A673 (cell line): ENCODE data around the gene BEAN1. TPM values are rescaled to one million over a fixed set of nuclear protein-coding genes. Genes with fewer than 3 reads are reported as not detected.

Source experiments
- BruUV-seq: library from RNA; stranded (reverse); fragments of 400-500 nt; replicated peaks from 2 replicates; lab custom pipeline; 2021; lab: Mats Ljungman, UMichigan
- CTCF ChIA-PET: fragments of 300-600 bp; sonication (Branson Sonifier 250); formaldehyde crosslinking; loops from one replicate; lab custom pipeline; 2022; ENCODE audit warnings: antibody characterized with exemption; lab: Charles Lee
- POLR2A ChIA-PET: fragments of 300-600 bp; sonication (Branson Sonifier 250); formaldehyde crosslinking; loops from one replicate; lab custom pipeline; 2022; ENCODE audit warnings: antibody characterized with exemption; ENCODE audit not compliant: low non-redundant PET; lab: Charles Lee
- DNase-seq: peaks from one replicate; pipeline ENCODE4 v3.0.0-alpha.2; 2015; ENCODE audit warnings: low spot score
- H3K27ac ChIP-seq: fragments of 200-600 bp; sonication (generic); 2 replicates; pipeline ENCODE4 v1.5.1; 2016; ENCODE audit warnings: mixed run types, low read depth, mild to moderate bottlenecking, mixed read lengths, antibody characterized with exemption, low read length; ENCODE audit not compliant: poor library complexity, severe bottlenecking
- H3K27me3 ChIP-seq: fragments of 200-600 bp; sonication (generic); replicated peaks from 2 replicates; pipeline ENCODE4 v1.6.1; 2017; ENCODE audit warnings: mixed run types, low read depth, mild to moderate bottlenecking, mixed read lengths, antibody characterized with exemption, low read length; ENCODE audit not compliant: insufficient read depth, poor library complexity
- H3K36me3 ChIP-seq: fragments of 200-600 bp; sonication (generic); 2 replicates; pipeline ENCODE4 v1.6.1; 2016; ENCODE audit warnings: mixed run types, mild to moderate bottlenecking, mixed read lengths, antibody characterized with exemption, low read length; ENCODE audit not compliant: insufficient read depth, poor library complexity, severe bottlenecking
- H3K4me1 ChIP-seq: fragments of 200-600 bp; sonication (generic); 2 replicates; pipeline ENCODE4 v1.6.1; 2017; ENCODE audit warnings: mixed run types, mild to moderate bottlenecking, mixed read lengths, antibody characterized with exemption, low read length; ENCODE audit not compliant: insufficient read depth, poor library complexity, severe bottlenecking
- H3K4me3 ChIP-seq: fragments of 200-600 bp; sonication (generic); 2 replicates; pipeline ENCODE4 v1.5.1; 2016; ENCODE audit warnings: low read depth, mixed run types, mild to moderate bottlenecking, mixed read lengths, low read length; ENCODE audit not compliant: poor library complexity, severe bottlenecking
- H3K9me3 ChIP-seq: fragments of 200-600 bp; sonication (generic); 2 replicates; pipeline ENCODE4 v1.6.1; 2016; ENCODE audit warnings: mixed run types, low read depth, mild to moderate bottlenecking, mixed read lengths, antibody characterized with exemption, low read length; ENCODE audit not compliant: poor library complexity, severe bottlenecking
- EZH2 ChIP-seq: fragments of 200-600 bp; sonication (generic); IDR thresholded peaks from 2 replicates; pipeline ENCODE4 v1.6.1; 2017; ENCODE audit warnings: borderline replicate concordance, low read depth, mild to moderate bottlenecking, mixed read lengths, antibody characterized with exemption, low read length; ENCODE audit not compliant: poor library complexity, severe bottlenecking
- intact Hi-C: fragments of 100-400 bp; cut with micrococcal nuclease; formaldehyde crosslinking; loops from one replicate; pipeline ENCODE4 v1.10.0; 2022; ENCODE audit not compliant: unreplicated experiment
- total RNA-seq: library from RNA; stranded (reverse); gene quantifications from 2 replicates; pipeline ENCODE4 v1.2.3, GENCODE V29; 2021
- TF ChIP-seq, protein P1 (sequence below): fragments of 300-800, 200-600 bp; sonication (generic); conservative IDR thresholded peaks from 2 replicates; pipeline ENCODE4 v1.5.1; 2017; ENCODE audit warnings: low read depth, mild to moderate bottlenecking, antibody characterized with exemption, low read length, moderate library complexity, mixed read lengths

Gene BEAN1
- total RNA-seq, 1 experiment from 2014 or later: not detected

DNA sequence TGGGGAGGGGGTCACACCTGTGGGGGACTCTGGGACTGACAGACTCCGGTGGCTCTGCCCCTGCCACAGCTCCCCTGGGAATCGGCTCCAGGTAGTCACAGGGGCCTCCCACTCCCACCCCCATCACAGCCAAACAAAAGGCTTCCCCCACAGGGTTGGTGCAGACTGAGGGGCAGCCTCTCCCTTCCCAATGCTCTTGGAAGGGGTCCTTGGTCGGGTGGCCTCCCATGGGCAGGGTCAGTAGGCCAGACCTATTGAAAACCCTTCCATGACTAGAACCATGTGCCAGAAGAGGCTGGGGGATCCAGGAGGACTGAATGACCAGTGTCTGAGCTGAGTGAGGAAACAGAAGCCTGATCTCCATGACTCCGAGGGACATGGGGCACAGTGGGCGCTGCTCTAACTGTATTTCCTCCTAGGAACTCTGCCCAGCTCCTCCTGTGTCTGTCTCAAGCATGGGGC lies 94.2 kb downstream of the BEAN1 start:
- Histone ChIP-seq H3K27me3 (no peaks in the 10 kb centered on the region), H3K4me3 (no peak overlapping the region), H3K36me3 (no peaks in the 10 kb centered on the region), H3K4me1 (peaks cover 11% of the 10 kb centered on the region), H3K9me3 (no peaks in the 10 kb centered on the region), H3K27ac (no peak overlapping the region)
- DNase-seq: no peak
- BruUV-seq: no TSS peak
- TF ChIP-seq EZH2: no peak
- TF ChIP-seq, protein P1, sequence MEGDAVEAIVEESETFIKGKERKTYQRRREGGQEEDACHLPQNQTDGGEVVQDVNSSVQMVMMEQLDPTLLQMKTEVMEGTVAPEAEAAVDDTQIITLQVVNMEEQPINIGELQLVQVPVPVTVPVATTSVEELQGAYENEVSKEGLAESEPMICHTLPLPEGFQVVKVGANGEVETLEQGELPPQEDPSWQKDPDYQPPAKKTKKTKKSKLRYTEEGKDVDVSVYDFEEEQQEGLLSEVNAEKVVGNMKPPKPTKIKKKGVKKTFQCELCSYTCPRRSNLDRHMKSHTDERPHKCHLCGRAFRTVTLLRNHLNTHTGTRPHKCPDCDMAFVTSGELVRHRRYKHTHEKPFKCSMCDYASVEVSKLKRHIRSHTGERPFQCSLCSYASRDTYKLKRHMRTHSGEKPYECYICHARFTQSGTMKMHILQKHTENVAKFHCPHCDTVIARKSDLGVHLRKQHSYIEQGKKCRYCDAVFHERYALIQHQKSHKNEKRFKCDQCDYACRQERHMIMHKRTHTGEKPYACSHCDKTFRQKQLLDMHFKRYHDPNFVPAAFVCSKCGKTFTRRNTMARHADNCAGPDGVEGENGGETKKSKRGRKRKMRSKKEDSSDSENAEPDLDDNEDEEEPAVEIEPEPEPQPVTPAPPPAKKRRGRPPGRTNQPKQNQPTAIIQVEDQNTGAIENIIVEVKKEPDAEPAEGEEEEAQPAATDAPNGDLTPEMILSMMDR: no peak
- ChIA-PET POLR2A (no interaction called here), CTCF (interaction anchor here (0.6 kb wide), 1 partner anchor 995 kb away, joined by 3 read pairs; no protein-coding TSS in a partner anchor)
- intact Hi-C loops: no loop called here

DNA sequence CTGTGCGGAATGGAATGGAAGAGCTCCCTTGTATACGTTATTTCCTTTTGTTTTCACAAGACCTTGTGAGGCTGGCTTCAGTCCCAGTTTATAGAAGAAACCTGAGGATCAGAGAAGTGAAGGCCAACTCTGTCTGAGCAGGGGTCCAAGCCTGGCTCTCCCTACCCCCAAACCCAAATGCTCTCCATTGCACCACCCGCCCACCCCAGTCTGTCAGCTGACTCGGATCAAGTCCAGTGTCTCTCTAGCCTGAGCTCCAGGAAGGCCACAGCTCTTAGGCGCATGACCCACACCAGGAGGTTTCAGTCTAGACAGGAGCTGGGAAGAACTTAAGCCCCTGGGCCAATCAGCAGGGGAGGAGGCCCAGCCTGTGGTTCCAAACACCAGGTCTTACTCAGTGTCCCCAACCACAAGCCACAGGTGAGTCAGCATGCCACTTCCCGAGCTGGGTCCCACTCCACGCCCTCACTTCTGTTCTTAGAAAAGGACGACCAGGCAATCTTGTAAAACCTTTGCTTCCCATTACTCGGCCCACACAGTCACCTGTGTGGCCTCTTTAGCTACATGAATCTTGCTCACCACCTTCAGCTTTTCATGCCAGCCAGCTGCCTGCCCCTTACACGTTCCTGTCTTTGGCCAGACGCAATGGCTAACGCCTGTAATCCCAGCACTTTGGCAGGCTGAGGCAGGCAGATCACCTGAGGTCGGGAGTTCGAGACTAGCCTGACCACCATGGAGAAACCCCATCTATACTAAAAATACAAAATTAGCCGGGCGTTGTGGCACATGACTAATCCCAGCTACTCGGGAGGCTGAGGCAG lies 95.1 kb downstream of the BEAN1 start:
- H3K9me3 ChIP-seq: no peaks in the 10 kb centered on the region
- H3K4me3 ChIP-seq: no peak overlapping the region
- DNase-seq: no peak
- CTCF ChIA-PET: interaction anchor here (0.6 kb wide), 1 partner anchor 996 kb away, joined by 3 read pairs; no protein-coding TSS in a partner anchor
- no peaks in the 10 kb centered on the region for H3K36me3 ChIP-seq
- intact Hi-C loops: no loop called here
- H3K27ac ChIP-seq: no peak overlapping the region
- peaks cover 2% of the 10 kb centered on the region for H3K4me1 ChIP-seq
- H3K27me3 ChIP-seq: no peaks in the 10 kb centered on the region
- no TSS peak for BruUV-seq
- TF ChIP-seq EZH2: no peak
- TF ChIP-seq, protein P1: no peak
- POLR2A ChIA-PET: no interaction called here

DNA sequence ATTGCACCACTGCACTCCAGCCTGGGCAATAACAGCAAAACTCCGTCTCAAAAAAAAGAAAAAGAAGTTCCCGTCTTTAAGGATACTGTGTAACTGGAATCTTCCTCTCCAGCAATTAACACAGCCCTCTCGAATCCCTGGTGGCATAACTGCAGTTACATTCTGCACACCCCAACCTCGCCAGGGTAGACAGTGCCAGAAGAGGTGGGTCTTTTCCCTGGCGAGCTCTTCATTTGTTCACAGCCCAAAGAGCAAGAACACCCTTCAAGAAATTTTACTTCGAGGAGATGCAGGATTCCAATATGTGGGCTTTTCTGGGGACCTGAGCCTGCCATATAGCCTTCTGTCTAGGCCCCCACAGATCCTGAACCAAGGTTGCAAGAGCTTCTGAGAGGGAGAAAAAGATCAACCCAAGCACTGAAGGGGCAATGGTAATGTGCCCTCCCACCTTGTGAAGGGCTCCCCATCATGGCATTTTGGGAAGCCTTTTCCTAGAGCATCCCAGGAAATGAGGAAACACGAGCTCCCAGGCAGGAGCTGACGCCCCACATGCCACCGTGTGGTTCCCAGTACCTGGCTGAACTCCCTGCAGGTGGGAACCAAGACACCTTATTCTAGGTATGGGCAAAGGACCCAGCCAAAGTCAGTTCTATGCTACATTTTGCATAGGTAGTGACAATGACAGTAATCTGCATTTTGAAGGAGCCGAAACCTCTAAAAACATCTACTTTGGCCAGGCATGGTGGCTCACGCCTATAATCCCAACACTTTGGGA lies 95.9 kb downstream of the BEAN1 start:
- no peak overlapping the region for H3K4me3 ChIP-seq
- no peak for DNase-seq
- ChIA-PET POLR2A (interaction anchor here (0.6 kb wide), 1 partner anchor 10 kb away, joined by 8 read pairs; no protein-coding TSS in a partner anchor), CTCF (no interaction called here)
- no peaks in the 10 kb centered on the region for H3K27me3 ChIP-seq
- intact Hi-C loops: no loop called here
- no TSS peak for BruUV-seq
- H3K9me3 ChIP-seq: no peaks in the 10 kb centered on the region
- TF ChIP-seq EZH2: no peak
- TF ChIP-seq, protein P1: no peak
- H3K36me3 ChIP-seq: no peaks in the 10 kb centered on the region
- no peak overlapping the region for H3K27ac ChIP-seq
- no peaks in the 10 kb centered on the region for H3K4me1 ChIP-seq
